ENCODE data around the gene PPP2R2D. TPM values are rescaled to one million over a fixed set of nuclear protein-coding genes. Genes with fewer than 3 reads are reported as not detected.

PPP2R2D gene
- total RNA-seq, 1 experiment from 2014 or later = 35.1 TPM

GRCh38 chr10:131980761-131981428 is 80.1 kb downstream of the PPP2R2D start:
- H4K91ac ChIP-seq (ENCODE audit: insufficient read length, low read depth, low read length) = no peak overlapping the region
- no peak overlapping the region for H4K8ac ChIP-seq (replicated peaks; ENCODE audit: insufficient read length, low read depth, low read length)
- no peak overlapping the region for H3K14ac ChIP-seq (ENCODE audit: insufficient read depth, low read length)
- H3K27ac ChIP-seq (ENCODE audit: insufficient read length, low read depth, low read length) = no peak overlapping the region
- H2BK20ac ChIP-seq (ENCODE audit: low read depth, low read length, poor library complexity, severe bottlenecking) = no peak overlapping the region
- peaks cover 11% of the 10 kb centered on the region for H3K23me2 ChIP-seq (ENCODE audit: insufficient read length, low read depth, low read length, poor library complexity, severe bottlenecking)
- H3K23ac ChIP-seq (ENCODE audit: insufficient read length, low read depth, low read length) = no peak overlapping the region
- H3K79me1 ChIP-seq (ENCODE audit: insufficient read depth, low read depth, low read length, poor library complexity, severe bottlenecking) = no peaks in the 10 kb centered on the region
- no peak overlapping the region for H3K18ac ChIP-seq (ENCODE audit: insufficient read length, low read depth, low read length)
- H3T11ph ChIP-seq (ENCODE audit: low read length) = no peak overlapping the region
- H3K4me1 ChIP-seq (ENCODE audit: insufficient read depth, low read length) = peaks cover 13% of the 10 kb centered on the region
- H3K4me2 ChIP-seq (ENCODE audit: insufficient read depth, insufficient read length, low read length) = peak overlapping the region; percentile 79
- H3K4ac ChIP-seq (ENCODE audit: low read depth, low read length) = no peak overlapping the region
- no peak overlapping the region for H2AFZ ChIP-seq (ENCODE audit: low read length)
- no peak for TF ChIP-seq CTCF (conservative IDR thresholded peaks at IDR 0.05)
- peak overlapping the region; percentile 6 for H3K9ac ChIP-seq (ENCODE audit: extremely low read depth, insufficient read length, low read length)
- H2BK5ac ChIP-seq (ENCODE audit: insufficient read length, low read length) = no peak overlapping the region
- peaks cover 4% of the 10 kb centered on the region; the same call in 1 of the 2 replicates for H3K79me2 ChIP-seq (ENCODE audit: insufficient read depth, low read length)
- peaks cover 28 to 38% of the 10 kb centered on the region in 2 experiments for H3K4me1 Mint-ChIP-seq
- H3K9me3 ChIP-seq (ENCODE audit: control insufficient read depth, low read depth, low read length) = no peaks in the 10 kb centered on the region
- no peak overlapping the region for H2BK120ac ChIP-seq (ENCODE audit: low read depth, low read length, poor library complexity, severe bottlenecking)
- peak overlapping the region; percentile 74 to 82 for H3K4me3 Mint-ChIP-seq
- peaks cover 15 to 51% (median 17%) of the 10 kb centered on the region in 3 experiments for H3K36me3 Mint-ChIP-seq (ENCODE audit: insufficient read depth in 1 of 3, low read depth in 3 of 3)
- no peak overlapping the region for H2BK15ac ChIP-seq (ENCODE audit: low read depth, low read length)
- no peak overlapping the region for H2BK12ac ChIP-seq (ENCODE audit: insufficient read length, low read depth, low read length)
- H2AK5ac ChIP-seq (ENCODE audit: insufficient read length, low read length) = no peak overlapping the region
- no peaks in the 10 kb centered on the region for H4K20me1 ChIP-seq (ENCODE audit: control insufficient read depth, insufficient read depth, insufficient read length)
- H3K9me3 Mint-ChIP-seq = peaks cover 13 to 24% of the 10 kb centered on the region in 2 experiments
- no peak overlapping the region for H4K5ac ChIP-seq (ENCODE audit: insufficient read length, low read depth, low read length)
- peaks cover 9% of the 10 kb centered on the region; the same call in 1 of the 2 replicates for H3K27me3 ChIP-seq (ENCODE audit: insufficient read depth, low read length)
- WGBS (ENCODE audit: extremely low coverage, insufficient read length, low lambda C conversion rate) = no CpG with 5 or more reads among the region's 31 CpGs
- peak; percentile 70 for DNase-seq
- H3K27me3 Mint-ChIP-seq (ENCODE audit: low read depth) = peaks cover 37% of the 10 kb centered on the region
- no peak overlapping the region for H3K27ac Mint-ChIP-seq
- no peak overlapping the region for H3K56ac ChIP-seq (ENCODE audit: insufficient read length, low read depth, low read length)
